GM19395 (cell line): ENCODE results near the gene UBE2D3.
"Not testable (repeated sequence)": the region's sequence is repeated elsewhere in the genome, so short reads cannot be mapped to it uniquely, and the experiment has no call there.

Source experiments
- ATAC-seq: cut with Tn5 transposase; IDR thresholded peaks from one replicate; pipeline ENCODE4 v1.9.1; 2021; ENCODE audit warnings: mild to moderate bottlenecking, moderate library complexity; ENCODE audit not compliant: unreplicated experiment

UBE2D3 gene

DNA sequence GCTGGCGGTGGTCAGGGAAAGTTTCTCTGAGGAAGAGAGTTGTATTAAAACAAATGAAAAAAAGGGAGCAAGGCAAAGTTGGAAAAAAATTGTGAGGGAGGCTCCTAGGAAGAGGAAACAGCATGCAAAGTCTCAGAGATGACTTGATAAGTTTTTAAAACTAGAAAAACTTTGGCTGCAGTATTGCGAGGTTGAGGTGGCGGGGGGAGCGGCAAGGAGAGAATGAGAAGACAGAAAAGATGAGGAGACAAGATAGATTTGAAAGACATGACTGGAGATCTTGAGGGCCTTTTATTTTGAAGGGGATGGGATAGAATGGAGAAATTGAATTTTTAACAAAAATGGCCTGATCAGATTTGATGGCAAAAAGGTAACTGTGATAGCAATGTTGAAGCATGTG is 4.8 kb upstream of the UBE2D3 start:
- no peak for ATAC-seq

DNA sequence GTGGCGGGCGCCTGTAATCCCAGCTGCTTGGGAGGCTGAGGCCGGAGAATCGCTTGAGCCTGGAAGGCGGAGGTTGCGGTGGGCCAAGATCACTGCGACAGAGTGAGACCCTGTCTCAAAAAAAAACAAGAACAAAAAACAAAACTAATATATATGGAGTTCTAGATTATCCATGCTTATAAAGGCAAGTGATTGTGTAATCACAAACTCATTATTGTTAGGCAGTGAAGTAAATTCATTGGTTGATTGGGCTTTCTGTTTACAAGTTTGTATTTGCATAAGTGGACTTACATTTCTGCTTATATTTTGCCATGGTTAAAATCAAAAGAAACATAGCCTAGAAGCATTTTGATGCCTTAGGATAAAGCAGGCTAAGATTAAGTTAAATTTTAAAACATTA is 2.5 kb upstream of the UBE2D3 start:
- no peak for ATAC-seq

DNA sequence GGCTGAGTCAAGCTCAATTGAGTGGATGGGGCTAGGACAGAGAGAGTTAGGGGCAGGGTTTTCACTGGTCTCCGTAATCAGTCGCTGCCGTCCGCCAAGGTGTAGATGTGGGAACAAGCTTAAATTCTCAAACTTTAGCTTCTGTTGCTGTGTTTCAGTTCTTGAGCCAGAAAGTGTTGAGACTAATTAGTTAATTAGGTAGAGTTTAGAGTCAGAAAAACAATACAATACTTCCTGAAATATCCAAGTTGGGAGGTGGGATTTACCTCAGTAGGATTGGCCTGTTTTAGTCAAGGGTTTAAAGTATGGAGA is 1.1 kb upstream of the UBE2D3 start:
- no peak for ATAC-seq

DNA sequence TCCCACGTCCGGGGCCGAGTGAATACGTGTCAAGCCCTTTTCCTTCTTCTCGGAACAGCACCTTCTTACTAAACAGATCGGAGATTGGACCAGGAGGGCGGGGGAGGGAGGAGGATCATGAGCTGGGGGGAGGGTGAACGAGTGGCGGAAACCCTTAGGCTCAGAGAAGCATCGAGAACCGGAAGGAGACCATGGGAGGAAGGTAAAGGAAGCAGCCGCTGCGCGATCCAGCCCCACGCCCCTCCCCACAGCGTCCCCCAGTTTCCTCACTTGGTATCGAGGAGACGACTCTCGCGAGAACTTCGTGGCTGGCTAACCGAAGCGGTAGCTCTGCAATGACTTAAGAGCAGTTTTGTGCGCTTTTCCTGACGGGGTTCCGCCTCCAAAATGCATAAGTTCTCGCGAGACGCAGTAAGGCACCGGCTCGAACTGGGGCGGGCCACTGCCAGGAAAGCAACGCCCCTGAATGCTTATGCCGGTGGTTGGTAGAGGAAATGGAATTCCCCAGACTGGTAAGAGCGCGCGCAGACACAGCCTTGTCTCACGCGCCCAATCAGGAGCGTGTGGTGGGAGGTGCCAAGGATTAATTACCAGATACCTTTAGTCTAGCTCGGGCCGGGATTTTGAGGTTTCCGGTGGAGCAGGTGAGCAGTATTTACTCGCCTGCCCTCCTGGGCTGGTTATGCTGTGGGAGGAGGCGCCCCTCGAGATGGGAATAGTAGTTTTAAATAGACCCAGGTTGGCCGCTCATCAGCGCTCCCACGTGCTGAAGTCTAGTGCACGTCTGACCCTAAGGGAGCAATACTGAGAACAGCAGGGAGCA is 534 bp upstream of the UBE2D3 start:
- peak; percentile 87 for ATAC-seq

DNA sequence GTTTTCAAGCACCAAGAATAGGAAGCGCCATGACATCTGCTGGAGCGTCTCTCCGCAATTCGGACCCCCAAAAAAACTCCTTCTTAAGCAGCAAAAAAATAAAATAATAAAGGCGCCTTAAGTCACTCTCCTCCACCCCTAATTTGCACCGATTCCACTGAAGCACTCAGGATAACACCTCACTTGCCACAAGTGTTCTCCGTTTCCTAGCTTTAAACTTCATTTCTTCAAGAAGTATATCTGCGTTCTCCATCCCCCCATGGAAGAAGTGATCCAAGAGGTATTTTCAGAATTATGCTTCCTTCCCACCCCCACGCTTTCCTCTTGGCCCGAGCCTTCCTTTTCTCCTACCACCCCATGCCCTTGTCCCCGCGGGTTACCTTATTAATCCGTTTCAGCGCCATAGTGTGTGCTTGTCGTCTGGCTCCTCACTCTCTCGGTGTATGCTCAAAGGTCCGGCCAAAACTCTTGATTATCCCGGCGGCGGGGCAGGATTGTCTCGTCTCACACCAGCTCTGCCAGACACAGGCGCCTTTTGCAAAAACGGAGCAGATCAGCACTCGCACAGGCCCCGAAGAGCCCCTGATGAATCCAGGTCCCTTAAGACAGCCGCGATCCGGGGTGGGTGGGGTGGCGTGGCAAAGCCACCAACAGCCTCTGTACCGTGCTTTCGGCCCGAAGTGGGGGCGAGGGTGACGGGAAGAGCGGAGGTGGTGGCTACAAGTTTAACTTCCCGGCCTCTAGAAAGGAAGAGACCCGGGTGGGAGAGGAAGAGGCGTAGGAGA is 1.1 kb downstream of the UBE2D3 start:
- no peak for ATAC-seq

DNA sequence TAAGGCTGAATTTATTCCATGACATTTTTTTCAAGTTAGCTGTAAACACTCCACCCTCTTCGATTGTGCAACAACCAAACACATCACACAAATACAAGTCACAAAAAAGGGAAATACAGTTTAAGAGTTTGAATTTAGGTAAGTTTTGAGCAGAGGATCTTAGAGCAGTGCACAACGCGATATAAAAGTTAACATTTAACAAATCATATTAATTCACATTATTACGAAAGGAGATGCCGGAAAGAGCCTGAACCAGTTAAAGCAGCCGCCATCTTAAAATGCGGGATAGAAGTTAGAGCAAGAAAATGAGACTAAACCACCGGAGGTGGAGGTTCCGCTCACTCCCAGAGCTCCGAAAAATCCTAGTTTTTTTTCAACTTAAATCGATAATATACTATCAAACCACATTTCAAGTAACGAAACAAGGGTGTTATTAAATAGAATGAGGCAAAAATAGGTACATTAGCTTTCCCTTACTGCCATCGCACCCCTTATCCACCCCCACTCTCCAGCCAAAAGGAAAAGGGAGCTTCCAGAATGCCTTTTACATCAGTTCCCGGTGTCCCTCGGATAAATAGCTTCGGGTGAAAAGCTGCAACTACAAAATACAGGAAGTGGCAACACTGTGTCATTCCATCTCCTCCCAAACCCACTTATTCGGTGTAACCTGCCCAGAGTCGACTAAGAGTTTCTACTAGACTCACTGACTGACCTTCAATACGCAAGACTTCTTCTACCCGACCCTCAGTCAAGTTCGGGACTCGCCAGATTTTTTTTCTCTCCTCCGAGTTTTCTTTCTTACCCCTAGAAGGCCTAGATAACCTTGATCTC is 1.9 kb downstream of the UBE2D3 start:
- no peak for ATAC-seq

DNA sequence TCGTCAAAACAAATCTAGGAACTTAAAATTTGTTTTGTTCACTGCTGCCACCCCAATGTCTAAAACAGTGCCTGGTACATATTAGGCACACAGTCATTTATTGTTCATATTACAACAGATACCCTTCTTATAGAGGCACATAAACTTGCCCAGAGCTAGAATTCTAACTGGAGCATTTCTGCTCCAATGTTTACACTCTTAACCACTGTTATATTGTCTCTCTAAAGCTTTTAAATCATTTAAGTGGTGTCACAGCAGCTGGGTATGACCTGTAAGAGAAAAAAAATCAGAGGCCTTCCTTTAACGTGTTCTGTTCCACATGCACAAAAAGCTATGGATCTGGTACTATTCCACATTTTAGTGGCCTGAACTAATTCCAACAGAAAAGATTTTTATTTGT is 3.0 kb downstream of the UBE2D3 start:
- no peak for ATAC-seq

DNA sequence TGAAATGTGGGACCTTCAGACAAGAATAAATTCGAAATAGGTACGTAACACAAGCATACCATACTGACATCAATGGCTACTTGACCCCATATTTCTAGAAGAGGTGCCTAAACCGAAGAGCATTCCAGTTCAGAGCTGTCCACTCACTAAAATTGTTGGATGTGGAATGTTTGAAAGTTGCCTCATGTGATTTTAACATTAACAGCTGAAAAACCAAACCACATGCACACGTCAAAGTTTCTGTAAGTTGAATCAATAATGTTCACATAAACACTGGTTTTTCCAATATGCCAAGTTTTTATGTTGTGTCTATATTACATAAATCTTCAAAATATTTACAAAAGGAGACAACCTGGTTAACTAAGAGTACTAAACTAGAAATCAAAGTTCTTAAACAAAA is 3.5 kb downstream of the UBE2D3 start:
- no peak for ATAC-seq

DNA sequence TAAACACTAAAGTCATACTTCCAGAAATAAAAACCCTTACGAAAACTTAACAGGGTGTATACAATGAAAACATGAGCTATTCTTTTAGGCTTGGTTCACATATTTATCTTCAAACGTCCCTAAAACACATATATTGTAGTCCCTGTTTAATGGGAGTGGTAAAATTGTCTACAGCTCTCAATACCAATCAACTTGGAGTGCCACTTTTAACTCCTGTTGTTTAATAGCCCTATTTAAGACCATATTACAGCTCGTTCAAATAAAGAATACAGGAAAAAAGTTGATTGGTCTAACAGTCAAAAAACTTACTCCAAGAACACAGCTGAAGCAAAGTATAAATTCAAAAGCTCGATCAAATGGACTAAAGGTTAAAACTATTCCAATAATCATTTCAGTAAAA is 3.9 kb downstream of the UBE2D3 start:
- ATAC-seq, result no peak

DNA sequence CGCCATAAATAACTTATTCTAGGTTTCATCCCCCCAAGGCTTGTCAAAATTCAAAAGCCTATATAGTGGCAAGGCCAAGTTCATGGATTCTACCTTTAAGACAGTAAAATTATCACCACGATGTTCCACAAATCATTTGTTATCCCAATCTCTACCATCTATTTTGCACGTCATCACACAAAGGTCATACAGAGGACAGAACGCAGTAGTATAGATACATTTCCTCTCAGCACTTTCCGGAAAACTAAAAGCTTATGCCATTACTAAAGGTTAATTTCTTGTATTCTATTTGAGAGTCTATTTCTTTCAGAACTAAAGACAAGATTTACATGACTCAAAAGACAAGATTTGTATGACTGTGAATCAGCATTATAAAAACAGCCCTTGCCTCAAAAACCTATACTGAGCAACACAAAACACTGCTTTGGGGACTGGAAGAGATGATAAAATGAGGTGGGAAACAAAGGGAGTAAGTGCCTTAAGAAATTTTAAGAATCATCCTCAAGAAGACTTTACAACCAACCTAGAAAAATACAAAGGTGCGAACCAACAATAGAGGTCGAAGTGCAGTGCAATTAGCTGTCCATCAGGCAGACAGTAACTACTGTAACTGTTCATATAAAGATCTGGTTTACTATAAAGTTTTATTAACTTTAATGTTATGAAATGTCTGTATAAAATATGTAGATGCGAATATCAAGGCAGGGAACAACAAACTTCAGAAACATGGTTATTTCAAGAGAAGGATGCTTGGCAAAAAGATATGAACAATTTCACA is 7.6 kb downstream of the UBE2D3 start:
- no peak for ATAC-seq

DNA sequence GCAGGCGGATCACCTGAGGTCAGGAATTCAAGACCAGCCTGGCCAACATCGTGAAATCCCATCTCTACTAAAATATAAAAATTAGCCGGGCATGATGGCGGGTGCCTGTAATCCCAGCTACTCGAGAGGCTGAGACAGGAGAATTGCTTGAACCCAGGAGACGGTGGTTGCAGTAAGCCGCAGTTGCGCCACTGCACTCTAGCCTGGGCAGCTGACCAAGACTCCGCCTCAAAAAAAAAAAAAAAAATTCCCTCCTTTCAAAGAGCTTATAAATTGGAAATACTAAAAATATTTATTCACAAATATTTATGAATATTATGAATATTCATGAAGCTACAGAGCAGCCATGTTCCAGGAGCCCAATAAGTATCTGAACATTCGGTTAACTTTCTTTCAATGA is 8.3 kb downstream of the UBE2D3 start:
- ATAC-seq, result not testable (repeated sequence)

DNA sequence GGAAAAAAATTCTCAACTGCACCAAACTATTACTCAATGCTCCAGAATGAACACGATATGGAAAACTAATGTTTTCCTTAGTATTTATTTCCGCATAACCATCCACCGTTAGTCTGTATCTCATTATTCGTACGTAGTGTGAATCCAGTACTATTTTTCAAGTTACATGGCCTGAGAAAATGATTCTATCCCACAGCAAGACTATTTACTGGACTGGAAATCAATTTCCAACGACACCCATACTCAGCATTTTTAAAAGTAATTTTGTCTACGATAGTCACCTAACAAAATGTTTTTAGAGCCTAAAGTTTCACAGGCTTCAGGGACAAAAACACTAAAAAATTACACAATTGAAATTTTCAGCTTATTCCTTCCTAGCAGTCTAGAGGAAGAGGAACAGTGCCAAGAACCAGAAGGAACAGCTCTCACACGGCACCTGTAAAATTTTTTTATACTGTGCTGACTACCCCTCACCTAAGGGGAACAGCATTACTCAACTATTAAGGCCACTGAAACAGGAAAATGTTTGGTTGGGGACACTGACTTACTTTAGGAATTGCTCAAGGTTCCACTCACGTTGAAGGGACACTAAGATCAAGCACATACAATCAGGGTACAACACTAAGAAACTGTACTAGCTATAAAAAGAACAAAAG is 9.6 kb downstream of the UBE2D3 start:
- ATAC-seq, result no peak

DNA sequence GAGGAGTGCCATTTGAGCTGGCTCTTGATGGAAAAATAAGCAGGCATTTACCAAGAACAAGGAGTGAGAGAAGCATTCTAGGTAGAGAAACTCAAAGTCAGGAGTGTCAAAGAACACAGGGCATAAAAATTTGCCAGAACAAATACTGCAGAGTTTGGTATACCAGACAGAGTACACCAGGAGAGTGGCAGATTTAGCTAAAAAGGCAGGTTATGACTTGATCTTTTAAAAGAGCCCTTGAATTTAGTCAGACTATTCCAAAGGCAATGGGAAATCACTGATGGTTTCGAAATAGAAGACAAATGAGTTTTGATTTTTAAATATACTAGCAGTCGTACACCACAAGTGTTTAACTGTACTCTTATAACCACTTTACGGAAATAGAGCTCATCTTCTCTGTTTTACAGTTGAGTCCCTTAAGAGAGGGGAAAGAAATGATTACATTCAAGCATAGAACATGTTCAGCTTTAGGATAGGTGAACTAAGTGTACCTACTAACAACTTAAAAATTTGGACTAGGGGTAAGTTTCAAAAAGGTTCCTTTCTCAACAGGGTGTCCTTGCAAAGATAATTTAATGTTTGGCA is 10.2 kb downstream of the UBE2D3 start:
- no peak for ATAC-seq

DNA sequence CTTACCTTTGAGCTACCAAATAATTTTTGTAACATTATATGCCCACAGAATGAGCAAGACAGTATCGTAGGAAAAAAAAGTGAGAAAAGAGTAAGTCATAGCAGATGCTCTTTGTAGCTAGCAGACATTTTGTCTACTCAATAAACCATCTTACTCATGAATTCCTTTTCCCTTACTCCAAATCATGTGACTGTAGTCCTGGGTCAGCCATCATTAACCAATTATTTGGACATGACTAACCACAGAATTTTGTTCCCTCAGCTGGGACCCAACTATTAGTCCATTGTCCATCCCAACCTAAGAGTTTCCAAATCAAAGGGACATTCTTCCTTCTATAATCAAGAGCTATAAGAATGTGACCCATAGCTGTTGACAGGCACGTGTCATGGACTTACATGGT is 11.4 kb downstream of the UBE2D3 start:
- no peak for ATAC-seq

DNA sequence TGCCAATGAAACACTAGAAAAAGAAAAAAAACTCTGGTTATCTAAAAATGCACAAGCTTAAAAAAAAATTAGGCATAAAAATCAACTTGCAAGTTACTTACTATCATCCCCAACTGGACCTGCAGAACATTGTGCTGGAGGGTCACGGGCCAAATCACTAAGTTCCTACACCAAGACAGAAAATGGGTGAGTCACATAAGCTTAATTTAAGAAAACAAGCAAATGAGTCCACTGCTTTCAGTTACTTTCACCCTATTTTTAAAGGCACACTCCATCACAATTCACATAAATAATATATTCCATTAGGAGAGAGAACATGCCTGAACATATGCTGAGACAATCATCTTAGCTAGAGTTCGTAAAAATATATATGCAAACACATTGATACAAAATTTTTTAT is 17.7 kb downstream of the UBE2D3 start:
- ATAC-seq, result no peak

DNA sequence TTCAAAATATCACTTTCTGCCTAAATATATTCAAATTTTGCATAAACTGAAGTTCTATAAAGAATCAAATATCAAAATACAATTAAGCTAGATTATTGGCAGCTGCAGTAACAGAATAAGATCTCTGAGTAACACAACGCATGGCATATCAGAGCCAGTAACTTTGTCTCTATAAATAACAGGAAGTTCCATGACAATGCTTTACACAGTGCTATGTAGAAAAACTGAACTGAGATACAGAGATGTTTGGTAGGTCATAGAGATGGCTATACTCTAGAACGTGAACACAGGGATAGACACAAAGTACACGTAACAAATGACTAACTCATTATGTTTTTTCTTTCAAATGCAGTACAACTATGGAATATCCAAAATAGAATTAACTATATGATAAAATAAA is 18.2 kb downstream of the UBE2D3 start:
- peak; percentile 53 for ATAC-seq

DNA sequence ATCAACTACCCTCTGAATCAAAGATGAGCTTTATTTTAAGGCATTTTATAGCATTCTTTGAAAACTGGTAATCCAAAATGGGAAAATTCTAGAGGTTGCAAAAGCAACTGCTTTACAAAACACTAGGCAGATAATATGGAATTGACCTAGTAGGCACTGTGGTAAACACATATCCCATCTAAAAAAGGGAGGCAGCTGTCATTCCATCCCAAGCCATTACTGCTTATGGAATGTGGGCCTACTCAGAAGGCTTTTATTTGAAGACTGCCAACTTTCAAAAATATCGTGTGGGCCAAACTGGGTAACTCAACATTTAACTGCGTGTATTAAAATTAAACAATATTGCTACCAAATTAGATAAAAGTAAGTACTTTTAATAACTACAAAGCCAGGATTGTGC is 19.3 kb downstream of the UBE2D3 start:
- ATAC-seq, result no peak

DNA sequence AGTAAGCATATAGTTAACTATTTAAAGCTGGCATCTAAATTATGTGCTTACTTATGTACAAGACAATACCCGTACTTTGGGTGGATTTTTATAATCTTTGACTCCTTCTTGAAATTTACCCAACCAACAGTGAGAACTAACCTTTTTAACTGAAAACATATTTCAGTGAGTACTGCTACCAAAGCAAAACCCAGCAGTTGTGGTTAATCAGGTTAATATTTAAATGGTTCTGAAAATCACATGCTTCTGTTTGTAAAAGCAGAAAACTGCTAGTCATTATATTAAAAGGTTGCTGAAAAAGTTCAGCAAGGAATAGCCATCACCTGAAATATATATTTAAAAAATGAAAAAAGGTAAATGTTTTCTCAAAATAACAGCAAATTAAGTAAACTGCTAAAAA is 20.0 kb downstream of the UBE2D3 start:
- no peak for ATAC-seq

DNA sequence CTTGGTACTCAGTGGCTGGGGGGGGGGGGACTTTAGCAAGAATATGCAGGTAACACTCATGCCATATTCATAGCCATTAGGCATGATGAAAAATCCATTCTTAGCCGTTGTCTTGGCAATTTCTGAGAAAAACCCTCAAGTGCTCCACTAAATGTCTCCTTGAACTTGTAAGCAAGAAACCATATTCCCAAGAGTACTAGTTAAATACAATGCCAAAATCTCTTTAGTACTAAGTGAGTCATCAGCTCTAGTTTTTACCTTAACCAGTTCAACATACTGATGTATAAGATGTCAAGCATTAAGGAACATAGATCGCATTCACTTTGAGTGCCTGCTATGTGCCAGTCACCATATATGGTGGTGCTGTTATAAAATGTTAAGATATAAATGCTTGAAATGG is 27.5 kb downstream of the UBE2D3 start:
- no peak for ATAC-seq

DNA sequence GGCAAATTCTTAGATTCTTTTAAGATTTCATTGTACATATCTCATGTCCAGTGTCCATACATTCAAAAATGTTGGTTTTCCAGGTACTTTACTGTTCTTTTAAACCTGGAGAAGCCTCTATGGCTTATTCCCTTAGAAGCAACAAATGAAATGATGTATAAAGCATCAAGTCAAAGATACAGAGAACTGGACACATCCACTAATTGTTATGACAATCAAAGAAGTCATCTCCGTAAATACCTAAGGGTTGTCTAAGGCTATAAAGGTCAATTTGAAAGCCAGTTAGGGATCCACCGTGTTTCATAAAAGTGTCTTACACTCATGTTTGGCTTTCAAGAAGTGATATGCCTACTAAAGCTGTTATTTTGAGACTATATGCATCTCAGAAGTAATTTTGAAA is 32.4 kb downstream of the UBE2D3 start:
- ATAC-seq, result no peak
